Upper lobe of left lung (tissue), 6 donors: ENCODE measurements around the gene RPS2. TPM values are rescaled to one million over a fixed set of nuclear protein-coding genes. Genes with fewer than 3 reads are reported as not detected.

ENCODE experiments used
- ATAC-seq, 2 donors: fragments of 200-7000 bp; cut with Tn5 transposase; one replicate each; pipeline ENCODE4 v1.9.1; 2022; ENCODE audit warnings: mild to moderate bottlenecking in 2 of 2, moderate library complexity in 2 of 2; ENCODE audit not compliant: low FRiP score in 2 of 2
- DNase-seq, 2 donors: peaks; one replicate each; pipeline ENCODE4 v3.0.0-alpha.2; 2019 to 2020
- H3K27ac ChIP-seq, 4 donors: fragments of 200-600 bp; sonication (generic); one replicate each; pipeline ENCODE4 v1.5.1; 2016 to 2019
- H3K27me3 ChIP-seq, 4 donors: fragments of 200-600 bp; sonication (generic); one replicate each; pipeline ENCODE4 v1.5.1; 2017 to 2019
- H3K36me3 ChIP-seq, 4 donors: fragments of 200-600 bp; sonication (generic); one replicate each; pipeline ENCODE4 v1.5.1; 2016 to 2019
- H3K4me1 ChIP-seq, 4 donors: fragments of 200-600 bp; sonication (generic); one replicate each; pipeline ENCODE4 v1.5.1; 2018 to 2019
- H3K4me3 ChIP-seq, 4 donors: fragments of 200-600 bp; sonication (generic); one replicate each; pipeline ENCODE4 v1.5.1; 2017 to 2019; ENCODE audit warnings: mild to moderate bottlenecking in 2 of 4, moderate library complexity in 1 of 4
- H3K9me3 ChIP-seq, 4 donors: fragments of 200-600 bp; sonication (generic); one replicate each; pipeline ENCODE4 v1.5.1; 2018 to 2019
- EP300 ChIP-seq, 4 donors: sonication (generic); formaldehyde crosslinking; IDR thresholded peaks; one replicate each; pipeline ENCODE4 v1.5.1; 2017; ENCODE audit warnings: antibody characterized with exemption in 4 of 4, control low read depth in 2 of 4
- POLR2A ChIP-seq, 4 donors: fragments of 450-650 bp; IDR thresholded peaks; one replicate each; pipeline ENCODE4 v1.5.1; 2016 to 2017; ENCODE audit warnings: antibody characterized with exemption in 4 of 4, mild to moderate bottlenecking in 2 of 4
- POLR2AphosphoS5 ChIP-seq, 2 donors: sonication (generic); formaldehyde crosslinking; IDR thresholded peaks; one replicate each; pipeline ENCODE4 v1.5.1; 2017; ENCODE audit warnings: antibody characterized with exemption in 2 of 2
- WGBS, 2 donors: methylation state at CpG; one replicate each; pipeline ENCODE4 v1.1.5; 2017 to 2018; 5-methylcytosine and 5-hydroxymethylcytosine counted together
- total RNA-seq, 6 donors: library from RNA; depleted of rRNA in 4 of 6; stranded (reverse); fragments of >200 nt in 4 of 6; gene quantifications; one replicate each; pipeline versions ENCODE4 v1.1.0 to v1.2.1, GENCODE V29; 2016 to 2021
- TF ChIP-seq, protein P1 (sequence below), 6 experiments: fragments of 450-650 bp in 4 of 6; fragments of 200-600 bp in 2 of 6; sonication (generic) in 2 of 6; IDR thresholded peaks; one replicate each; pipeline ENCODE4 v1.5.1; 2016 to 2019; ENCODE audit warnings: antibody characterized with exemption in 6 of 6
- donor health status: DM: no; HTN: no; CAD: no; lungs with moderate emphysema.
- donor health status: DM: no; HTN: yes; CAD: no; lungs with severe emphysema.

Gene RPS2
- total RNA-seq, 6 donors from 2014 or later = 1,128 to 1,943 (median 1,579) TPM

- Histone ChIP-seq H3K27me3 (no peaks in the 10 kb centered on the region), H3K27ac (peak overlapping the region in 1 of 4 donors; percentile 49), H3K9me3 (no peaks in the 10 kb centered on the region), H3K4me3 (no peak overlapping the region), H3K4me1 (peaks cover 54 to 67% (median 59%) of the 10 kb centered on the region in 4 donors), H3K36me3 (peaks cover 17 to 29% (median 27%) of the 10 kb centered on the region in 4 donors)
- 63 to 64% methylated on average over 10 to 14 of the region's 21 CpGs for WGBS, 2 donors
- DNase-seq (no peak), ATAC-seq (no peak)
- TF ChIP-seq, protein P1, sequence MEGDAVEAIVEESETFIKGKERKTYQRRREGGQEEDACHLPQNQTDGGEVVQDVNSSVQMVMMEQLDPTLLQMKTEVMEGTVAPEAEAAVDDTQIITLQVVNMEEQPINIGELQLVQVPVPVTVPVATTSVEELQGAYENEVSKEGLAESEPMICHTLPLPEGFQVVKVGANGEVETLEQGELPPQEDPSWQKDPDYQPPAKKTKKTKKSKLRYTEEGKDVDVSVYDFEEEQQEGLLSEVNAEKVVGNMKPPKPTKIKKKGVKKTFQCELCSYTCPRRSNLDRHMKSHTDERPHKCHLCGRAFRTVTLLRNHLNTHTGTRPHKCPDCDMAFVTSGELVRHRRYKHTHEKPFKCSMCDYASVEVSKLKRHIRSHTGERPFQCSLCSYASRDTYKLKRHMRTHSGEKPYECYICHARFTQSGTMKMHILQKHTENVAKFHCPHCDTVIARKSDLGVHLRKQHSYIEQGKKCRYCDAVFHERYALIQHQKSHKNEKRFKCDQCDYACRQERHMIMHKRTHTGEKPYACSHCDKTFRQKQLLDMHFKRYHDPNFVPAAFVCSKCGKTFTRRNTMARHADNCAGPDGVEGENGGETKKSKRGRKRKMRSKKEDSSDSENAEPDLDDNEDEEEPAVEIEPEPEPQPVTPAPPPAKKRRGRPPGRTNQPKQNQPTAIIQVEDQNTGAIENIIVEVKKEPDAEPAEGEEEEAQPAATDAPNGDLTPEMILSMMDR (IDR thresholded peaks at IDR 0.05) = peak in 2 of 6 experiments; percentile 23 to 49
- TF ChIP-seq POLR2A (IDR thresholded peaks at IDR 0.05) = no peak
Observed at GRCh38 chr16:2005646-2006045, 41.0 kb upstream of the RPS2 start.

GRCh38 chr16:2004795-2005517, 40.3 kb upstream of the RPS2 start:
- 69 to 80% methylated on average over 13 to 31 of the region's 34 CpGs for WGBS, 2 donors
- H3K36me3 ChIP-seq = peaks cover 17 to 36% (median 32%) of the 10 kb centered on the region in 4 donors
- DNase-seq (peak in 1 of 2 donors; percentile 75), ATAC-seq (no peak)
- no peaks in the 10 kb centered on the region for H3K9me3 ChIP-seq
- no peak overlapping the region for H3K4me3 ChIP-seq
- TF ChIP-seq POLR2A (IDR thresholded peaks at IDR 0.05) = no peak
- no peak for TF ChIP-seq EP300 (IDR thresholded peaks at IDR 0.05)
- TF ChIP-seq, protein P1 (IDR thresholded peaks at IDR 0.05) = no peak
- TF ChIP-seq POLR2AphosphoS5 (IDR thresholded peaks at IDR 0.05) = no peak
- H3K27ac ChIP-seq = peak overlapping the region in 1 of 4 donors; percentile 49
- no peaks in the 10 kb centered on the region for H3K27me3 ChIP-seq
- H3K4me1 ChIP-seq = peaks cover 48 to 60% (median 52%) of the 10 kb centered on the region in 4 donors

- H3K4me3 ChIP-seq = no peak overlapping the region
- H3K27me3 ChIP-seq = no peaks in the 10 kb centered on the region
- H3K4me1 ChIP-seq = peaks cover 47 to 58% (median 52%) of the 10 kb centered on the region in 4 donors
- 4 to 76% methylated on average over 5 to 10 of the region's 36 CpGs for WGBS, 2 donors
- H3K27ac ChIP-seq = peak overlapping the region in 1 of 4 donors; percentile 2
- TF ChIP-seq POLR2AphosphoS5 (IDR thresholded peaks at IDR 0.05) (no peak), POLR2A (IDR thresholded peaks at IDR 0.05) (no peak), EP300 (IDR thresholded peaks at IDR 0.05) (no peak)
- TF ChIP-seq, protein P1 (IDR thresholded peaks at IDR 0.05) = peak; percentile 92 to 97 (median 96)
- DNase-seq (peak; percentile 92 to 96), ATAC-seq (peak; percentile 88 to 89)
- no peaks in the 10 kb centered on the region for H3K9me3 ChIP-seq
- peaks cover 24 to 45% (median 41%) of the 10 kb centered on the region in 4 donors for H3K36me3 ChIP-seq
Observed at GRCh38 chr16:2003827-2004641, 39.4 kb upstream of the RPS2 start.

GRCh38 chr16:2003231-2003826, 38.7 kb upstream of the RPS2 start:
- DNase-seq = no peak
- no peak overlapping the region for H3K4me3 ChIP-seq
- TF ChIP-seq, protein P1 (IDR thresholded peaks at IDR 0.05) = no peak
- TF ChIP-seq POLR2AphosphoS5 (IDR thresholded peaks at IDR 0.05) (no peak), EP300 (IDR thresholded peaks at IDR 0.05) (no peak), POLR2A (IDR thresholded peaks at IDR 0.05) (no peak)
- peaks cover 26 to 52% (median 48%) of the 10 kb centered on the region in 4 donors for H3K36me3 ChIP-seq
- H3K9me3 ChIP-seq = no peaks in the 10 kb centered on the region
- H3K27me3 ChIP-seq = no peaks in the 10 kb centered on the region
- ATAC-seq = no peak
- no peak overlapping the region for H3K27ac ChIP-seq
- WGBS, 2 donors = 80 to 94% methylated on average over 2 to 8 of the region's 8 CpGs
- H3K4me1 ChIP-seq = peaks cover 40 to 51% (median 46%) of the 10 kb centered on the region in 4 donors
